ENCODE results near the gene HLTF.

The HLTF gene

DNA sequence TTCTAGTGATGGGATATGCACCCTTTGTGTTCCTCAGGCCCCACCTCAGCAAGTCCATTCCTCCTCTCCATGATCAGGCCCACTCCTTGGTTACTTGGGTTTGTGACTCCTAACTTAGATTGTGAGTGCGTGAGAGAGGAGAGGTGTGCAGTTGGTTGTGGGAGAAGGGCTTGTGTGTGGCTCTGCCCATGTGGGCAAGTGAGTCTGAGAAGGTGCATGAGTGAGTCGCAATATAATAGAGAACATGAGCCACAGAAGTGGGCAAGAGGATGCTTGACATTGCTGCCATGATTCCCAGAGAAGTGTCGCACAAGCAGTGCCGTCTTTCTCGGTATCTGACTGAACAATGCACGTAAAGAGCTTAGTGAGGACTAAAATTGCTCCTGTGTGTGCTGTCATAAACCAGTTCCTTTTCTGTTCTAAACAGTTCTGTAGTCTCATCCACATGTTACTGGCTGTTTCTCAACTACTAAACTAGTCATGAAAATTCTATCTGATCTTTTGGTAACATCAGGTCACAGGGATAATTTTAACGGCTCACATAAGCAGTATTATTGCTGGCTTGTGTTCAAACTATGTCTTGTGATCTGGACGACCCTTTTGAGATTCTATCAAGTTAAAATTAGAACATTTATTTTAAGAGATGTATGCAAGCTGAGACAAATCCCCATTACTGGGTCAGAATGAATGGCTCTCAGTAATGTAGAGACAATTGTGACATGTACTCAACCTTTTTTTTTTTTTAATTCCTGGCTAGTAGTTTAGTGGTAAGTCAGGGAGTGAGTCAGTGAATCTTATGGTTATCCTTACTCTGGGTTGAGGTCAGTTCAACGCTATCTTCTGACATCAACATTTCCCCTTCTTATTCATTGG is 69.4 kb downstream of the HLTF start:
- no peak for DNase-seq (ENCODE audit: low read depth)

DNA sequence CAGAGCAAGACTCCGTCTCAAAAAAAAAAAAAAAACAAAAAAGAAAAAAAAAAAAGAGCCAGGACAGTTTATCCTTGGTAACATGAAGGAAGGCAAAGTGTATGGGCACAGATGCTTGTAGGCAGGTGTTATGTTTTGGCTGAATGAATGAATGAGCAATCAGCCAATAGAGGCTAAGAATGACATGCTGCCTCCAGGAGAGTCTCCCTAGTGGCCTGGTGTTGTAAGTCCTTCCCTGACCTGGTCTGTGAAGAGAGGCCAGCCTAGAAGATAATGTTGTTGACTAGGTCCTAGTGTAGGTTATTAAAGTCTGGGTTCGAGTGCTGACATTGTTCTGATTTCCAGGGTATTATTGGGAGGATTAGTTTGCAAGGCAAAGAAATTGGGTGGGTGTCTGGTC is 70.1 kb downstream of the HLTF start:
- no peak for DNase-seq (ENCODE audit: low read depth)

DNA sequence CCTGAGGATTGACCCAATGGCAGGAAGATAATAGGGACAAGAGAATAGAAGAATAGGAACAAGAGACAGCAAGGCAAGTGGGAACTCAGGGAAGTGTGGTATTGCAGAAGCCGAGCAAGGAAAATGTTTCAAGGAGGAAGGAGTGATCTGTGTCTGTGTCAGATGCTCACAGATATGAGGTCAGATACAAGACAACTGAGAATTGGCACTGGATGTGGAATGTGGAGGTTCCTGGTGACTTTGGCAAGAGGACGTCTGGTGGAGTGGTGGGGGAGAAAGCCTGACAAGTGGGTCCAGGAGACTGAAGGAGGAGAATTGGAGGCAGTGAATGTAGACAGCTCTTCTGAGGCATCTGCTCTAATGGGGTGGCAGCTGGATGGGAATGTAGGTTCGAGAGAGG is 70.9 kb downstream of the HLTF start:
- DNase-seq (ENCODE audit: low read depth): no peak

DNA sequence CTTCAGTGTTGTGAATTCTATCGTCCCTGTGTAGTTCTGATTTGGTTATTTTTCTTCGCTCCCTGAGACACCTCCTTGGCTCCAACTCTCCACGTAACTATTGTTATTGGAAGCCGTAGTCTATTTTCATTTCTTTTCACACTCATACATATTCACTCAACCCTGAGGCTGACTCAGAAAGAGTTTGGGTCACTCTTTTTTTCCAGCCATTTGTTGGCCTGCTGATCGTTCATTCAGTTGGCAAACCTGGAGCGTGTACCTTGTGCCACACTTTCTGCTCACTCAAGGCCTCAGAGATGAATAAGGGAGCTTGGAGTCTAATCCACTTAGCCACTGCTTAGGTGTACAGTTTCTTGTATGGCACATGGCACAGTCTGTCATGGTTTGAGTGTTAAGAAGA is 72.6 kb downstream of the HLTF start:
- DNase-seq (ENCODE audit: low read depth): no peak

DNA sequence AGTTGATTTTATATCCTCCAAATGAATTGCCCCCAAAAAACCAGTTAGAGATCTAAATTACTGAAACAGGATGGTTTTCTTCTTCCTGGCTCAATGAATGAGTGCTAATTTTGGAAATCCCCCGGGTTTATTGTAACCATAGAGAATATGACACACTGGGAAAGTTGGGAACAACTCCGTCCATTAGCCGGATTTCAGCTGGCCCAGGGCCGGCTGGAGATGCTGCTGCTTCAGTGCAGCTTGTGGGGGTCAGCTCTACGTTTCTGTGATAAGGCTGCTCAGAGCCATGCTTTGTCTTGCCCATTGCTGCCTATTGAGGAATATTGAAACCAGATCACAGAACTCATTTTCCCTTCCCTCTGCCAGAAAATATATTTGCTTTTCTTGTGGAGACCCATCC is 74.7 kb downstream of the HLTF start:
- no peak for DNase-seq (ENCODE audit: low read depth)

DNA sequence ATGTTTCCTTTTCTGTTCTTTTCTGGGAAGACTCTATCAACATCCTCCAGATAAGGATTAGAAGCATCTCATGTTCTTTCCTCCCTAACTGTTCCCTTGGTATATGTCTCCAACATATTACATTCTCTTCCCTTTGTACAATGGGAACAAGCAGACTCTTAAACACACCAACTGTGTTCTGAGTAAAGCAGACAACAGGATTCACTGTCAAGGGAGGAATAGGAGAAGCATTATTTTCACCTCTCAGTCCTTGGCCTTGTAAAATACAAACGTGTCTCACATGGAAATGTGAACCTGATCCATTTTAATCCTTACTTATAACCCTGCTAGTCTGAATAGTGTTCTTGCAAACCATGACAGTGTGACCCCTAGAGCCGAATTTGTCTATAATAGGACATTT is 75.4 kb downstream of the HLTF start:
- DNase-seq (ENCODE audit: low read depth): no peak

DNA sequence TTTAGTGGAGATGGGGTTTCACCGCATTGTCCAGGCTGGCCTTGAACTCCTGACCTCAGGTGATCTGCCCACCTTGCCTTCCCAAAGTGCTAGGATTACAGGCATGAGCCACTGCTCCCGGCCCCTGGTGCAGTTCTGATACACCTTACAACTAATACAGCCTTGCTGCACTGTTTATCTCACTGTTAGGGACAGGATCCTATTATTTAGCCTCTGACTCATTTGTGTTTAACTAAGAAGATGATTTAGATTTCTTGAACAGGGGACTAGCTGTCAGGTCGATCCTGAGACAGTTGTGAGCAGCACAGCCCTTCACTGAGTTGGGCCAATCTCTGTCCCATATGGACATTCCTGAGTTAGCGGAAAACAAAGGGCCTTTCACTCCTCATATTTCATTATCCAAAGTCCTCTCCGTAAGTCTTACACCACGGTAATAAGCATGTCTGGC is 75.8 kb downstream of the HLTF start:
- no peak for DNase-seq (ENCODE audit: low read depth)

DNA sequence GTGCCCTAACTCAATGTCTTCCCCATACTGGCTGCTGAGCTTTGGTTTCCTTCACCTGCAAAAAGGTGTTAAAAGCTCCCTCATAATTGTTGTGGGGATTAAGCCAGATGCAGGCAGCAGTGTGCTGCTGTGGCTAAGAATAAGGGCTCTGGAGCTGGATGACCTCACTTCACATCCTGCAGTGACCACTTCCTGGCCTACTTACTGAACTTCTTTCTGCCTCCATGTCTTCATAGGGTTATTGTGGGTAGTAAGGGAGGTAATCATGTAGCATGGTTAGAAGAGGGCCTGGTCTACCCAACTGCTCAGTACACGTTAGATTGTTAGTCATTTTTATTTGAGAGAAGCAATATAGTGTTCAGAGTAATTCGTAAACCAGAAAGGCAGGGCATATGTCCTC is 76.6 kb downstream of the HLTF start:
- no peak for DNase-seq (ENCODE audit: low read depth)

DNA sequence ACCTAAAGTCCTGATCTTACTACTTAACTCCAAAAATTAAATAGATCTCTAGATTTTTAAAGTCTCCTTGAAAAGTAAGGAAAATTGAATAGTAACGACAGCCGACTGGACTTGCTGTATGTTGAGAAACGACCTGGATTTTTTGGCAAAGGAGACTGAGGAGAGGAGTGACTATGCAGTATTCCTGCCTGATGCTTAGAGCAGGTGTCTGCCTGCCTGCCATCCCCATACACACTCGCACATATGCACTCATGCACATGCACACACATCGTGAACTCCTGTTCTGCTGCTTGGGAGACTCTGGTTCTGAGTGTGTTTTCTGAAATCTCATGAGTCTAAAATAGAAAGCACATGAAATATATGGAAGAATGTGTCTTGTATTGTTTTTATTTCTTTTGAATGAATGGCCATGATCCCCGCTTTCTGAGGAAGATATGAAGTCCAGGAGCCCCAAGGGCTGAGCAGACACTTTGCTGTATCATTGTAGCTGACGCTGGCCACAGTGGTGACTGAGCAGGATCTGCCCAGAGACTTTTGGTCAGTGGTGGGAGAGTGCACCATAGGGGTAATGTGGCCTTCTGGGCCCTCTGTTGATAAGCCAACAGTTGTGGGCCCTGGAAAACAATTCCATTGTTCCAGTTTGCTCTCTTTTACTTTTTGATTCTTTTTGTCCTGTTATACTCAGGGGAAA is 78.6 kb downstream of the HLTF start:
- no peak for DNase-seq (ENCODE audit: low read depth)

DNA sequence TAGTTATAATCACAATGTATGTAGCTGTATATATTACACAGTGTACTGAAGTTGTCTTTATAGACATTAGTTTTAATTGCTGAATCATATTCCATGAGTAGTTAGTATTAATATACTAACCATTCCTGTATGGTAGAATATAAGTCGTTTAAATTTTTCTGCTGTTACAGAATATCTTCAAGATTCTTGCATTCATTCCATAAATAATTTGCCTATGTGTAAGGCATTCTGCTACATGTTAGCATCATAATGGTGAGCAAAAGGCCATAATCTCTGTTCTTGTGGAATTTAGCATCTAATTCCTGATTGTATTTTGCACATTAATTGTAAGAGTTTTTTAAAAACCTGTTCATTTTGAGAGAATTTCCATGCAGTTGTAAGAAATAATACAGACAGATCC is 80.9 kb downstream of the HLTF start:
- DNase-seq (ENCODE audit: low read depth): no peak

DNA sequence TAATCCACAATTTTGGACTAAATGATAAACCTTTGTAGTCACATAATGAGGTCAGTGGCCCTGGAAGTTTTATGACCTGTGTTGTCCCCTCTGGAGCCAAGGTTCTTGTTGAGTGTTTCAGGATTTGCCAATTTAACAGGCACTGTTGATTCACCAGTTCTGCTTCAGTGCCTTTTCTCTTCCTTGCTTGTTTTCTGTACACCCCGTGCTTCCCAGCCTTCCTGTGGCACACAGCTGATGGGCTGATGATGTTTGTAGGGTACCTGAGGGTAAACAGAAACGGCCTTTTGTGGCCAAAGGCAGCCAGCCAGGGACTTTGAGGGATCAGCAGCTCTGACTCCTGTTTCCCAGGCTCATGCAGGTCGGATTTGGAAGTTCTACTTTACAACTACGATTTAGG is 81.7 kb downstream of the HLTF start:
- DNase-seq (ENCODE audit: low read depth): no peak

DNA sequence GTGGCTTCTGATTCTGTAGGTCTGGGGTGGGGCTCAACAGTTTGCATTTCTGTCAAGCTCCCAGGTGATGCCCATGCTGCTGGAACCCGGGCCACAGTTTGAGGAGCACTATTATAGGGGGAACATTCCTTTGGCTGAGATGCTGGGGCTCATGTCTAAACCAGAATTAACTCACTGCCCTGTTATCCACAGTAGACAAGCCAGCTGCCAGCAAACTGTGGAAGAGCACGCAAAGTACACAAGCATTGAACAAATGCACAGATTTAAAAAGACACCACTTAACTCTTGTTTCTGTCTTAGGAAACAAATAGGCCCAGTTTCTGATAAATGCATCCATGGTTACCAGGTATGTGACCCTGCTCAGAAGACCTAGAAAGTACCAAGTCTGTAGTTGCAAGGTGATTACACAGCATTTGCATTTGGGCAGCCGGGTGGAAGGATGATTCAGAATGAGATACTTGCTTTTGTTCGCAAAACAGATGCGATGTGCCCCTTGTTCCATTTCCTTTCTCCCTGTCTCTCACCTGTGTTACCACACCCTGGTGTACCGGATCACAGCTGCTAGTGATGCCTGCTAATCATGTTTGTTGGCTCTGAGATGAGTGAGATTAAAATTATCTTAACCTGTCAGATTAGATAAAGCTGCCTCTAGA is 82.6 kb downstream of the HLTF start:
- DNase-seq (ENCODE audit: low read depth): no peak

DNA sequence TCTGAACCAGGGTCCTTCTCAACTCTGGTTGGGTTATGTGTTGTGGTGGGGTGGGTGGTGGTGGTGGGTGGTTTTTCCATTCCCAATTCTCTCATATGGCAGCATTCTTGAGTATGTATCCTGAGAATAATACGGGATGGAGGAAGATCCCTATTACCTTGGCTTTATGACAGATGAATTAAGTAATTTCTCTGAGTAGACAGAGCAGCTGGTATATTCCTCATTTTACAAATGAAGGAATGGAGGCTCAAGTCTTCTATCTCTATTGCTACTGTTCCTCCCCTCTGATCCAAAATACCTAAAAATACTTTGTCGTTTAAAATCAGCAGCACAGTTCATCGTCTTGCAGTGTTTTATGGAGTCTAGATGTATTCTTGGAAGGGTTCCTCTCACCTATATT is 84.6 kb downstream of the HLTF start:
- DNase-seq (ENCODE audit: low read depth): no peak

DNA sequence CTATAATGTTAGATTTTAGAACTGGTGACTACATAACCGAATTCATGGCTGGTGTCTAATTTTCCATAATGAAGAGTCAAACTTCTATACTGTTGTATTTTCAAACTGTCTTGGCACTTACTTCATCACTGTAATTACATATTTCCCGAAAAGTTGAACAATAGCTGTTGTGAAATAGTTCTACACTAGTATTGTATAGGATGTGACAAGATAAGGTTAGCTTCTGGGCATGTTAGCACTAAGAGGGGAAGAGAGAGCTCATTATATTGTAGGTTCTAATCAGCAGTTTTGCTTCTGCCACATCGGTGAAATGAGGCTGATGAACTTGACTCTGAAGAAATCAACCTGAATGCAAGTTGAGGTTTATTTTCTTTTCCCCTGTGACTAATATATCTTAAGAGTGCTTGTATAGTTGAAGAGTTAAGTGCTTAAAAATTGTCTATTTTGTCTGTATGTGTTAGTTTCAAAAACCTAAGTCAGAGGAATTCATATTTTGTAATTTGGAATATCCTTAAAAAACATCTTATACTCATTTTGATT is 86.1 kb downstream of the HLTF start:
- no peak for DNase-seq (ENCODE audit: low read depth)

DNA sequence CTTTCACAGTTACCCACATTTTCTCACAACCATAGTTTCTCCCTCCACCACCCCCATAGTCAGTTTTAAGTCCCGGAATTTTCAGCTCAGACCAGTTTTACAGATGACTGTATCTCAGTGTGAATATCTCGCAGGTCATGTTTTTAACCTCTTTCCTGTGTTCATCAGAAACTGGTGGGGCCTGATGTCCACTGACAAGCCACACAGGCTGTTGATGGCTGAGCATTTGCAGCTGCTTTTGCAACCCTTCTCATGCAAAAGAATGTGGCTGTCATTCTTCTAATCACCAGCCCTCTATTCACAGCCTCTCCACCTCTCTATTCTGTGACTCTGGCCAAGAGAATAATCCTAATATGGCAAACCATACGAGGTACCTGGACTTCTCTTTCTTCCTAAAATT is 86.5 kb downstream of the HLTF start:
- DNase-seq (ENCODE audit: low read depth): no peak

DNA sequence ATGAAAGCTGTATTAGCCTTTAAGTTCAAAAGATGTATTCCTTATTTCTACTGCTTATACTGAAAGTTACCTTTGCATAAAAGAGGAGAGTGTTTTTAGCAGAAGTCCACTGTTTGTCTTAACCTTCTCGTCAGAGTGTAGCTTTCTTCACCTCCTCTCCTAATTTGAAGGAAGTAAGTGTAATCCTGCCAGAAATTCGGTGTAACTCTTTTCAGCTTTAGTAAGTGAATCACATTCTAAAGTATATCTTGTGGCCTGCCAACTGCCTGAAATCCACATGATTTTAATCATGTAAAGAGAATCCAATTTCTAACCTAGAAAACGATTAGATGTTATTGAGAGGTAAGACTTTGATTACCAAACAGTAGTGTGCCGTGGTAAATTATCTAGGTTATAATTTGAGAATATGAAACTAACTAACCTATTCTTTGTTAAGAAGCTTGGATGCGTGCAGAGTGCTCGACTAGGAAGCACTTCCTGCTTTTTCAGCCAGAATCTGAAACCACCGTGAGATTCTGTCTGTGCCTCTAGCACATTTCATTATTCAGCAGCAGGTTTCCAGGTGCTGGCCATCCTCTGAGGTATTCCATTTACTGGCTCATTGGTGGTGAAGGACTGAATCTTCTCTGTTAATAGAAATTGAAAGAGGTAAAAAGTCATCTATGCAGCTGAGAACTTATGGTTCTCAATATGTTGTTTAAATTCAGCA is 87.5 kb downstream of the HLTF start:
- DNase-seq (ENCODE audit: low read depth): no peak

DNA sequence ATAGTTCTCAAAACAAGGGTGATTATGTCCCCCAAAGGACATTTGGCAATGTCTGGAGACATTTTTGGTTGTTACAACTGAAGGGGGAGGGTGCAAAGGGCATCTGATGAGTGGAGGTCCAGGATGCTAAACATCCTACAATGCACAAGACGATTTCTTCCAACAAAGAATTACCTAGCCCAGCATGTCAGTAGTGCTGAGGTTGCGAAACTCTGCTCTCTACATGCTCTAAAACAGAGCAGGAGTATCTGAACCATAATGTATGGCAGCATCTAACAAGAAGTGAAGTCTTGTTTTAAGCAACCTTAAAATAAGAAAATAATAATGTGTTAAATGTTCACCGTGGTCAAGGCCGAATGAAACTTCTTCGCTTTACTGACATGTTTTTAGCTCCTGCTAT is 88.0 kb downstream of the HLTF start:
- DNase-seq (ENCODE audit: low read depth): no peak

DNA sequence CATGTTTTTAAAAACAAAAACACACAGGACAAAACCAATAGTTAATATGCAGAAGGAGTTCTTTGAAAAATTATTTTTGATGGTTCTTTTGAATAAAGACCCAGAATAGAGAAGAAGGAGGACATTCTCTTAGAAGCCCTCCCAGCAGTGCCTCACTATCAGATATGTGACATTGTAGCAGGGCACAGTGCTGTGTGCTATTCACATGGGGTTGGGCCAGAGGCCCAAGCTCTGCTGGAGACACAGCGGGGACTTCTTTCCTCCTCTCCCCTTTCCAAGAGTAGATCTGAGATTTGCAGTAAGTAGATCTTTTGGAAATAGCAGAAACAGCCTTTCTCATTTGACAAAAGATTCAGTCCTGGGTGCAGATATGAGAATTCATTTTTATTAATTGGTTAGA is 88.7 kb downstream of the HLTF start:
- DNase-seq (ENCODE audit: low read depth): no peak

DNA sequence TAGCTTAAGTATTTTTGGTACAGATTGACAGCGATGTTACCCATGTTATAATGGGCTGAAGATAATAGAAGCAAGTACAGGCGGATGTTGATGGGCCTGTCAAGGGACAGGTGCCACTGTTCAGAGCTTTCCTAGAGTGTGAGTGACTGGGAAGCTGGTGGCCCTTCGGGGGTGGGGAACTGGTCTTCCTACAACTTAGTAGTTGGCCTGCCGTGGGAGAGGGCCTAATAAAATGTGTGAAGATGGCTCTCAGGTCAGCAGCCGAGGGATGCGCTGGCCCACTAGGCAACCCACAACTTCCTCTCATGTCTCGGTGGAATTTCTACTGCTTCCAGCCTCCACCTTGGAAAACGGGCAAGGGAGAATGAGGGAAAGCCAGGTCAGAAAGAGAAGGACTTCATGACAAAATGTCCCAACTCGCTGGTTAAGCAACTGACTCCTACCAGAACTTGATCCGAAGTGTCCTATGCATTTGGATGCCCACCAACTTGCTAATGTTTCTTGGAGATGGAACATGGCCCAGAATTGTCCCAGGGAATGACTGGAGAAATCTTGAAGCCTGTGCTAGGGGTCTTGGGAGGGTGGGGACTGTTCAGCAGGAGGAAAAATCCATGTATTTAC is 93.6 kb downstream of the HLTF start:
- DNase-seq (ENCODE audit: low read depth): no peak

DNA sequence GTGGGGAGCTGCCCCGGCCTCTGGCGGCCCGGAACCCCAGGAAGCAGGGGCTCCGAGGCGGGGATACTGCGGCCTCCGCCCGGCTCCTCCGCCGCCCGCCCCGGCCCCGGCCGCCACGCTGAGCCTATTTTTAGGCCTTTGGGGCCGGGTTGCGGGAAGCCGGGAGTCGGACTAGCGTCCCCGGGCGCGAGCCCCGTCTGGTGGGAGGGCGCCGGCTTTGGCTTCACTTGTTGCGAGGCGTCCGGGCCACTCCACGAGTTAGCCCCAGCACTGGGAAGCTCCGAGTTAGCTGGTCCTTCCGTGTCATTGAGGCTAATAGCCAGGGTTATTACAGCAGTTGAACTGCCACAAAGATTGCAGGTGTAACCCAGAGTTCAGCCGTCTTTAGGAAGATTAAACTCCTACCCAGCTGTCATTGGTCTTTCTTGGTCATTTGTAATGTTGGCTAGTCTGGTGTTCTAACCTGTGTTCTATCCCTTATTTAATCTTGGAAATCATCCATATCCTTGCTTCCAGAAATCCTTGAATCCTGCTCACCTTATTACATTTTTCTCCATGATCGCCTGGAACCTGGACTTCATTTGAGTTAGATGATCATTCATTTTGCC is 94.2 kb downstream of the HLTF start:
- peak; percentile 20 for DNase-seq (ENCODE audit: low read depth)

All from activated T-cell treated with anti-CD3 and anti-CD28 coated beads for 48 hours (primary cell).